IMR-90 (cell line): ENCODE data around the gene FABP6. TPM values are rescaled to one million over a fixed set of nuclear protein-coding genes. Genes with fewer than 3 reads are reported as not detected.
A peak's percentile ranks its signal among the peaks of the same experiment; 100 is the strongest.

ENCODE experiments used
- ATAC-seq: fragments of 200-7000 bp; cut with Tn5 transposase; 2 replicates; pipeline ENCODE4 v1.9.1; 2020; ENCODE audit warnings: low read depth, mild to moderate bottlenecking, moderate library complexity
- BruUV-seq: library from RNA; stranded (reverse); fragments of 400-500 nt; replicated peaks from 2 replicates; lab custom pipeline; 2021; lab: Mats Ljungman, UMichigan
- CTCF ChIA-PET: fragments of 300-600 bp; formaldehyde crosslinking; extraction: SDS; loops from one replicate; lab custom pipeline; 2021; ENCODE audit warnings: antibody characterized with exemption; lab: Yijun Ruan, JAX
- POLR2A ChIA-PET: fragments of 300-600 bp; sonication (Branson Sonifier 250); formaldehyde crosslinking; loops from one replicate; lab custom pipeline; 2022; ENCODE audit warnings: antibody characterized with exemption; ENCODE audit not compliant: unreplicated experiment; lab: Charles Lee
- DNase-seq: peaks from one replicate; pipeline ENCODE4 v3.0.0; 2013
- H2AFZ ChIP-seq: replicated peaks from 2 replicates; pipeline ENCODE3; 2013; ENCODE audit warnings: low read length, mild to moderate bottlenecking; ENCODE audit not compliant: poor library complexity
- H2AK5ac ChIP-seq: 2 replicates; pipeline ENCODE4 v1.6.1; 2013; ENCODE audit warnings: low read depth, low read length, inconsistent platforms
- H2AK9ac ChIP-seq: replicated peaks from 2 replicates; pipeline ENCODE3; 2013; ENCODE audit warnings: mild to moderate bottlenecking, low read depth, low read length, moderate library complexity; ENCODE audit not compliant: poor library complexity
- H2BK120ac ChIP-seq: 2 replicates; pipeline ENCODE4 v1.6.1; 2013; ENCODE audit warnings: low read depth, low read length, inconsistent platforms
- H2BK15ac ChIP-seq: 3 replicates; pipeline ENCODE4 v1.6.1; 2013; ENCODE audit warnings: low read depth, low read length, inconsistent platforms
- H2BK20ac ChIP-seq: 2 replicates; pipeline ENCODE4 v1.6.1; 2013; ENCODE audit warnings: low read depth, mild to moderate bottlenecking, inconsistent platforms, low read length, moderate library complexity
- H2BK5ac ChIP-seq: 2 replicates; pipeline ENCODE4 v1.6.1; 2013; ENCODE audit warnings: mild to moderate bottlenecking, low read depth, low read length, inconsistent platforms; ENCODE audit not compliant: poor library complexity, severe bottlenecking
- H3K14ac ChIP-seq: replicated peaks from 2 replicates; pipeline ENCODE4 v1.6.1; 2013; ENCODE audit warnings: low read depth, low read length, inconsistent platforms
- H3K18ac ChIP-seq: 2 replicates; pipeline ENCODE4 v1.6.1; 2013; ENCODE audit warnings: low read depth, low read length, control low read depth
- H3K23ac ChIP-seq: 2 replicates; pipeline ENCODE4 v1.6.1; 2013; ENCODE audit warnings: low read depth, low read length, inconsistent platforms
- H3K27ac ChIP-seq: 2 replicates; pipeline ENCODE4 v1.5.1; 2013; ENCODE audit warnings: mild to moderate bottlenecking, control low read depth, low read length; ENCODE audit not compliant: insufficient read depth
- H3K27me3 ChIP-seq: 2 replicates; pipeline ENCODE4 v1.6.1; 2013; ENCODE audit warnings: low read length; ENCODE audit not compliant: control insufficient read depth, insufficient read depth
- H3K36me3 ChIP-seq: 2 replicates; pipeline ENCODE4 v1.6.1; 2013; ENCODE audit warnings: low read length, mixed read lengths; ENCODE audit not compliant: control insufficient read depth, insufficient read depth
- H3K4ac ChIP-seq: 2 replicates; pipeline ENCODE4 v1.6.1; 2013; ENCODE audit warnings: low read depth, low read length, inconsistent platforms
- H3K4me1 ChIP-seq: 2 replicates; pipeline ENCODE4 v1.6.1; 2013; ENCODE audit warnings: low read length, mixed read lengths; ENCODE audit not compliant: control insufficient read depth, insufficient read depth
- H3K4me2 ChIP-seq: 2 replicates; pipeline ENCODE4 v1.6.1; 2013; ENCODE audit warnings: low read depth, mild to moderate bottlenecking, control low read depth, low read length, moderate library complexity
- H3K4me3 ChIP-seq: 2 replicates; pipeline ENCODE4 v1.5.1; 2013; ENCODE audit warnings: low read depth, mild to moderate bottlenecking, control low read depth, low read length, moderate library complexity; ENCODE audit not compliant: insufficient read depth
- H3K56ac ChIP-seq: 2 replicates; pipeline ENCODE4 v1.6.1; 2013; ENCODE audit warnings: low read length, inconsistent platforms; ENCODE audit not compliant: insufficient read depth; ENCODE audit errors: extremely low read depth
- H3K79me1 ChIP-seq, 2 experiments: 2 replicates each; pipeline ENCODE4 v1.6.1; 2013; ENCODE audit warnings: low read length in 2 of 2, inconsistent platforms in 1 of 2, low read depth in 1 of 2
- H3K9ac ChIP-seq: 2 replicates; pipeline ENCODE4 v1.6.1; 2013; ENCODE audit warnings: low read depth, low read length, control low read depth
- H3K9me1 ChIP-seq: 2 replicates; pipeline ENCODE4 v1.6.1; 2013; ENCODE audit warnings: low read length, inconsistent platforms; ENCODE audit not compliant: insufficient read depth
- H3K9me3 ChIP-seq: 2 replicates; pipeline ENCODE4 v1.6.1; 2013; ENCODE audit warnings: low read length; ENCODE audit not compliant: control insufficient read depth, insufficient read depth
- H4K20me1 ChIP-seq: 2 replicates; pipeline ENCODE4 v1.6.1; 2013; ENCODE audit warnings: low read length, inconsistent platforms; ENCODE audit not compliant: insufficient read depth
- H4K5ac ChIP-seq: 2 replicates; pipeline ENCODE4 v1.6.1; 2013; ENCODE audit warnings: mild to moderate bottlenecking, low read depth, low read length, control low read depth
- H4K8ac ChIP-seq, 2 experiments: 2 replicates each; pipeline ENCODE4 v1.6.1; 2013; ENCODE audit warnings: low read depth in 2 of 2, low read length in 2 of 2, control low read depth in 1 of 2, inconsistent platforms in 1 of 2
- H4K91ac ChIP-seq: 2 replicates; pipeline ENCODE4 v1.6.1; 2013; ENCODE audit warnings: low read depth, low read length, inconsistent platforms; ENCODE audit not compliant: insufficient read depth
- BHLHE40 ChIP-seq: fragments of 150-350 bp; IDR thresholded peaks from 2 replicates; pipeline ENCODE4 v1.6.1; 2016; ENCODE audit warnings: mild to moderate bottlenecking, low read depth, low read length
- CEBPB ChIP-seq: IDR thresholded peaks from 2 replicates; pipeline ENCODE4 v1.6.1; 2012; ENCODE audit warnings: low read depth, low read length, improper control_type of control experiment
- CHD1 ChIP-seq: IDR thresholded peaks from 2 replicates; pipeline ENCODE4 v1.6.1; 2012; ENCODE audit warnings: low read depth, low read length, improper control_type of control experiment
- FOS ChIP-seq: fragments of 150-350 bp; IDR thresholded peaks from 2 replicates; pipeline ENCODE4 v1.6.1; 2016; ENCODE audit warnings: low read depth, low read length
- MAFK ChIP-seq: IDR thresholded peaks from 2 replicates; pipeline ENCODE4 v1.6.1; 2012; ENCODE audit warnings: low read depth, low read length, improper control_type of control experiment
- MAZ ChIP-seq: IDR thresholded peaks from 2 replicates; pipeline ENCODE4 v1.6.1; 2012; ENCODE audit warnings: low read depth, mild to moderate bottlenecking, low read length, improper control_type of control experiment, moderate library complexity, borderline replicate concordance
- MXI1 ChIP-seq: IDR thresholded peaks from 2 replicates; pipeline ENCODE4 v1.6.1; 2012; ENCODE audit warnings: low read depth, mild to moderate bottlenecking, low read length, moderate library complexity, borderline replicate concordance
- NFE2L2 ChIP-seq: fragments of 150-350 bp; IDR thresholded peaks from 2 replicates; pipeline ENCODE4 v1.6.1; 2016; ENCODE audit warnings: low read depth, mild to moderate bottlenecking, low read length
- POLR2A ChIP-seq: IDR thresholded peaks from 2 replicates; pipeline ENCODE4 v1.6.1; 2012; ENCODE audit warnings: mild to moderate bottlenecking, low read depth, low read length
- RAD21 ChIP-seq: IDR thresholded peaks from 2 replicates; pipeline ENCODE4 v1.6.1; 2012; ENCODE audit warnings: low read length, improper control_type of control experiment
- RCOR1 ChIP-seq: IDR thresholded peaks from 2 replicates; pipeline ENCODE4 v1.6.1; 2012; ENCODE audit warnings: mild to moderate bottlenecking, low read length, improper control_type of control experiment; ENCODE audit not compliant: insufficient replicate concordance
- RFX5 ChIP-seq: IDR thresholded peaks from 2 replicates; pipeline ENCODE4 v1.8.0; 2012; ENCODE audit warnings: low read depth, mild to moderate bottlenecking, low read length, moderate library complexity
- SMC3 ChIP-seq: fragments of 150-350 bp; IDR thresholded peaks from 2 replicates; pipeline ENCODE4 v1.6.1; 2016; ENCODE audit warnings: low read depth, mild to moderate bottlenecking, antibody characterized with exemption, low read length, moderate library complexity
- USF2 ChIP-seq: fragments of 150-350 bp; IDR thresholded peaks from 2 replicates; pipeline ENCODE4 v1.6.1; 2017; ENCODE audit warnings: mild to moderate bottlenecking, antibody characterized with exemption, low read length, low read depth
- WGBS, 2 experiments: methylation state at CpG; one replicate each; pipeline versions ENCODE4 v1.1.5 to v1.1.7; 2013; ENCODE audit warnings: missing lambda C conversion rate in 2 of 2; ENCODE audit not compliant: insufficient read length in 1 of 2; ENCODE audit errors: extremely low coverage in 2 of 2; 5-methylcytosine and 5-hydroxymethylcytosine counted together
- dilution Hi-C: fragments of 300-500 bp; cut with HindIII; formaldehyde crosslinking; loops from one replicate; pipeline ENCODE4 v1.14.3; 2018; ENCODE audit warnings: low sequenced_read_pairs; ENCODE audit not compliant: unreplicated experiment
- in situ Hi-C: fragments of 300-500 bp; cut with MboI; formaldehyde crosslinking; loops from 3 replicates; pipeline ENCODE4 v1.14.3; 2019; ENCODE audit warnings: low sequenced_read_pairs, inconsistent platforms, mixed read lengths
- intact Hi-C: fragments of 100-400 bp; cut with micrococcal nuclease; formaldehyde crosslinking; loops from 2 replicates; pipeline ENCODE4 v1.10.0; 2022
- polyA plus RNA-seq, 3 experiments: library from polyadenylated mRNA; depleted of rRNA; stranded (reverse); fragments of >200 nt; gene quantifications; 2 replicates each; pipeline ENCODE4 v1.2.3, GENCODE V29; 2012; ENCODE audit warnings: low replicate concordance in 1 of 3
- total RNA-seq: library from RNA; depleted of rRNA; stranded (reverse); fragments of >200 nt; gene quantifications from 2 replicates; pipeline ENCODE4 v1.2.3, GENCODE V29; 2012
- TF ChIP-seq, protein P1 (sequence below): conservative IDR thresholded peaks from 2 replicates; pipeline ENCODE4 v1.5.1; 2012; ENCODE audit warnings: mild to moderate bottlenecking, low read depth, low read length, improper control_type of control experiment
- TF ChIP-seq, protein P2 (sequence below): fragments of 150-350 bp; IDR thresholded peaks from 2 replicates; pipeline ENCODE4 v1.6.1; 2016; ENCODE audit warnings: low read depth, mild to moderate bottlenecking, low read length, moderate library complexity, borderline replicate concordance

Gene FABP6
- total and polyA plus RNA-seq, 2 of the 4 experiments (the other 2 are of a cell fraction): not detected

DNA sequence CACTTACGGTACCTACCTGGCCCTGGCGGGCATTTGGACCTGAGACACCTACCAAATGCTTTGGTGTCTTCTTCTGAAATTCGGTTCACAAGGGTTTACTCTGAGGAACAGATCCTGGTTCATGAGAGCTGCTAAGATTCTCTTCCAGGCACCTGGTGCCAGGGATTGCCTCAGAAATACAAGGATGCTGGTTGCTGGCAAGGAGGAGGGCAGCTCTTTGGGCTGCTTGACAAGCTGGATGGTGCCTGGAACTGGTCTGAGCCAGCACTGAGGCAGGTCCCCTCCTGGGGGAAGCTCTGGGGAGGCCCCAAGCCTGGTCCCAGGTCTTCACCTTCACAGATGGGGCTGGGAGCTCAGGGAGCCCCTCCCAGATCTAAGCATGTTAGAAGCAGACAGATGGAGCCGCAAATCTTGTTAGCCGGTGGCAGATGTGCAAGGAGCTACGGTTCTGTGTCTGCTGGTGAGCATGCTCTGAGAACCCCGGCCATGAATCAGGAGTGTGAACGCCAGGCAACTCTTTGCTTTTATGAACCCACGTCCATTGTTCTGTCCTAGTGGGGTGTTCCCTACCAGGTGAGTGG, 16.3 kb downstream of the FABP6 start:
- Histone ChIP-seq H2BK5ac (no peak overlapping the region), H3K9me1 (0 out of 2 replicates have a peak, but pooled peaks cover 2% of the 10 kb centered on the region), H2AFZ (peak overlapping the region; percentile 25), H2AK9ac (no peak overlapping the region), H3K4ac (no peak overlapping the region), H4K8ac (no peak overlapping the region), H3K4me2 (no peak overlapping the region), H4K20me1 (no peaks in the 10 kb centered on the region), H3K56ac (no peak overlapping the region), H2AK5ac (no peak overlapping the region), H3K4me3 (no peak overlapping the region), H3K18ac (no peak overlapping the region), H3K27ac (no peak overlapping the region), H3K9me3 (no peaks in the 10 kb centered on the region), H3K4me1 (no peaks in the 10 kb centered on the region), H2BK15ac (no peak overlapping the region), H3K36me3 (no peaks in the 10 kb centered on the region), H3K79me1 (no peaks in the 10 kb centered on the region), H3K23ac (no peak overlapping the region), H4K5ac (no peak overlapping the region), H3K9ac (no peak overlapping the region), H2BK20ac (no peak overlapping the region), H3K14ac (no peak overlapping the region), H3K27me3 (no peaks in the 10 kb centered on the region), H2BK120ac (no peak overlapping the region), H4K91ac (no peak overlapping the region)
- ChIA-PET CTCF (interaction anchor here (1.1 kb wide), 1 partner anchor 12 kb away, joined by 3 read pairs; no protein-coding TSS in a partner anchor), POLR2A (no interaction called here)
- dilution Hi-C loops: no loop called here
- whole genome bisulfite sequencing, 2 experiments: 88% methylated on average over 3 of the region's 9 CpGs; no CpG with 5 or more reads in 1 of the 2 experiments
- DNase-seq: no peak
- TF ChIP-seq BHLHE40 (no peak), RCOR1 (no peak), POLR2A (no peak), MAZ (no peak), MXI1 (no peak), CEBPB (no peak), RFX5 (no peak), USF2 (no peak), MAFK (no peak), CHD1 (no peak), FOS (no peak), SMC3 (no peak), NFE2L2 (no peak), RAD21 (no peak)
- TF ChIP-seq, protein P1, sequence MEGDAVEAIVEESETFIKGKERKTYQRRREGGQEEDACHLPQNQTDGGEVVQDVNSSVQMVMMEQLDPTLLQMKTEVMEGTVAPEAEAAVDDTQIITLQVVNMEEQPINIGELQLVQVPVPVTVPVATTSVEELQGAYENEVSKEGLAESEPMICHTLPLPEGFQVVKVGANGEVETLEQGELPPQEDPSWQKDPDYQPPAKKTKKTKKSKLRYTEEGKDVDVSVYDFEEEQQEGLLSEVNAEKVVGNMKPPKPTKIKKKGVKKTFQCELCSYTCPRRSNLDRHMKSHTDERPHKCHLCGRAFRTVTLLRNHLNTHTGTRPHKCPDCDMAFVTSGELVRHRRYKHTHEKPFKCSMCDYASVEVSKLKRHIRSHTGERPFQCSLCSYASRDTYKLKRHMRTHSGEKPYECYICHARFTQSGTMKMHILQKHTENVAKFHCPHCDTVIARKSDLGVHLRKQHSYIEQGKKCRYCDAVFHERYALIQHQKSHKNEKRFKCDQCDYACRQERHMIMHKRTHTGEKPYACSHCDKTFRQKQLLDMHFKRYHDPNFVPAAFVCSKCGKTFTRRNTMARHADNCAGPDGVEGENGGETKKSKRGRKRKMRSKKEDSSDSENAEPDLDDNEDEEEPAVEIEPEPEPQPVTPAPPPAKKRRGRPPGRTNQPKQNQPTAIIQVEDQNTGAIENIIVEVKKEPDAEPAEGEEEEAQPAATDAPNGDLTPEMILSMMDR: no peak
- TF ChIP-seq, protein P2, sequence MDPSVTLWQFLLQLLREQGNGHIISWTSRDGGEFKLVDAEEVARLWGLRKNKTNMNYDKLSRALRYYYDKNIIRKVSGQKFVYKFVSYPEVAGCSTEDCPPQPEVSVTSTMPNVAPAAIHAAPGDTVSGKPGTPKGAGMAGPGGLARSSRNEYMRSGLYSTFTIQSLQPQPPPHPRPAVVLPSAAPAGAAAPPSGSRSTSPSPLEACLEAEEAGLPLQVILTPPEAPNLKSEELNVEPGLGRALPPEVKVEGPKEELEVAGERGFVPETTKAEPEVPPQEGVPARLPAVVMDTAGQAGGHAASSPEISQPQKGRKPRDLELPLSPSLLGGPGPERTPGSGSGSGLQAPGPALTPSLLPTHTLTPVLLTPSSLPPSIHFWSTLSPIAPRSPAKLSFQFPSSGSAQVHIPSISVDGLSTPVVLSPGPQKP: no peak
- ATAC-seq: no peak
- intact Hi-C loops: no loop called here
- in situ Hi-C loops: no loop called here
- no TSS peak for BruUV-seq
